Suprapubic skin (tissue), 4 donors: Measurements from ENCODE around the gene TPD52L2.

Source experiments
- EP300 ChIP-seq: sonication (generic); formaldehyde crosslinking; IDR thresholded peaks from one replicate; pipeline ENCODE4 v1.6.1; 2017; ENCODE audit warnings: antibody characterized with exemption
- POLR2A ChIP-seq, 2 donors: fragments of 450-650 bp; IDR thresholded peaks; one replicate each; pipeline ENCODE4 v1.6.1; 2017; ENCODE audit warnings: antibody characterized with exemption in 2 of 2, mild to moderate bottlenecking in 2 of 2, moderate library complexity in 2 of 2
- POLR2AphosphoS5 ChIP-seq, 3 donors: sonication (generic); formaldehyde crosslinking; IDR thresholded peaks; one replicate each; pipeline ENCODE4 v1.6.1; 2017; ENCODE audit warnings: antibody characterized with exemption in 3 of 3
- TF ChIP-seq, protein P1 (sequence below), 2 donors: fragments of 200-600 bp in 1 of 2; fragments of 450-650 bp in 1 of 2; sonication (generic) in 1 of 2; IDR thresholded peaks; one replicate each; pipeline ENCODE4 v1.5.1; 2016 to 2019; ENCODE audit warnings: antibody characterized with exemption in 2 of 2, mild to moderate bottlenecking in 1 of 2, moderate library complexity in 1 of 2

DNA sequence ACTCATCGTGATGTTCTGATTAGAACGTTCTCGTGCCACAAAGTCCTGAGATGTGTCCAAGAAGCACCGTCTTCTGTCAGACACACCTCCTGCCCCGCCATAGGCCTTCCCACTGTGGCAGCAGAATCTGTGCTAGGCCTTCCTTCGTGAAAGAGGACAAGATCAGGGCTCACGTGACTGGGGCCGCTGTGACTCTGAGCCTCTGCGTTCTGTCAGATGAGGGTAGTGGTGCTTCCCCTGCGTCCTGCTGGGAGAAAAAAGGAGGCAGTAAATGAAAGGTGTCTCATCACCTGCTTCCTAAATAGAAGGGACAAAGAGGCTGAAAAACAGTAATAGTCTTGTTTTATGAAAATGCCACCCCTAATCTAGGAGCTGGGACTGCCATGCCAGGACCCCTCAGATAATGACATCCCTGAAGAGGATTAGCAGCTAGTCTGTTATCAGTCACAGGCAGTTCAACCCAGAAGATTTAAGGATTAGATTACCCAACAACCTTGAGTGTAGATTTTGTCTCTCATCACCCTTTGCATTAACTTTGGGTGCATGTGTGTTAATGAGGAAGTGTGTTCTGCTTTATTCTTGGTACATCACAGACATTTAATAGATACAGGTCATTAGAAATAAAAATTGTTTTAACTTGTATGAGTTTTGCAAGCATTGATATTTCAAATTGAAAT, 34.0 kb downstream of the TPD52L2 start:
- TF ChIP-seq, protein P1, sequence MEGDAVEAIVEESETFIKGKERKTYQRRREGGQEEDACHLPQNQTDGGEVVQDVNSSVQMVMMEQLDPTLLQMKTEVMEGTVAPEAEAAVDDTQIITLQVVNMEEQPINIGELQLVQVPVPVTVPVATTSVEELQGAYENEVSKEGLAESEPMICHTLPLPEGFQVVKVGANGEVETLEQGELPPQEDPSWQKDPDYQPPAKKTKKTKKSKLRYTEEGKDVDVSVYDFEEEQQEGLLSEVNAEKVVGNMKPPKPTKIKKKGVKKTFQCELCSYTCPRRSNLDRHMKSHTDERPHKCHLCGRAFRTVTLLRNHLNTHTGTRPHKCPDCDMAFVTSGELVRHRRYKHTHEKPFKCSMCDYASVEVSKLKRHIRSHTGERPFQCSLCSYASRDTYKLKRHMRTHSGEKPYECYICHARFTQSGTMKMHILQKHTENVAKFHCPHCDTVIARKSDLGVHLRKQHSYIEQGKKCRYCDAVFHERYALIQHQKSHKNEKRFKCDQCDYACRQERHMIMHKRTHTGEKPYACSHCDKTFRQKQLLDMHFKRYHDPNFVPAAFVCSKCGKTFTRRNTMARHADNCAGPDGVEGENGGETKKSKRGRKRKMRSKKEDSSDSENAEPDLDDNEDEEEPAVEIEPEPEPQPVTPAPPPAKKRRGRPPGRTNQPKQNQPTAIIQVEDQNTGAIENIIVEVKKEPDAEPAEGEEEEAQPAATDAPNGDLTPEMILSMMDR (IDR thresholded peaks at IDR 0.05), result no peak
- TF ChIP-seq POLR2A (IDR thresholded peaks at IDR 0.05) (no peak), POLR2AphosphoS5 (IDR thresholded peaks at IDR 0.05) (no peak), EP300 (no peak)
